Dermis microvascular lymphatic vessel endothelial cell (primary cell): ENCODE data around the gene SAMD14. TPM values are rescaled to one million over a fixed set of nuclear protein-coding genes. Genes with fewer than 3 reads are reported as not detected.
A peak's percentile ranks its signal among the peaks of the same experiment; 100 is the strongest.

Experiments
- DNase-seq, 2 donors: peaks; one replicate each; pipeline versions ENCODE4 v3.0.0 to v3.0.0-alpha.2; 2010; ENCODE audit warnings: low read depth in 2 of 2
- total RNA-seq: library from RNA; depleted of rRNA; stranded (reverse); fragments of >200 nt; gene quantifications from 2 replicates; pipeline ENCODE4 v1.2.1, GENCODE V29; 2014

SAMD14 gene
- total RNA-seq, 1 donor from 2014 or later, result 2.8 TPM

DNA sequence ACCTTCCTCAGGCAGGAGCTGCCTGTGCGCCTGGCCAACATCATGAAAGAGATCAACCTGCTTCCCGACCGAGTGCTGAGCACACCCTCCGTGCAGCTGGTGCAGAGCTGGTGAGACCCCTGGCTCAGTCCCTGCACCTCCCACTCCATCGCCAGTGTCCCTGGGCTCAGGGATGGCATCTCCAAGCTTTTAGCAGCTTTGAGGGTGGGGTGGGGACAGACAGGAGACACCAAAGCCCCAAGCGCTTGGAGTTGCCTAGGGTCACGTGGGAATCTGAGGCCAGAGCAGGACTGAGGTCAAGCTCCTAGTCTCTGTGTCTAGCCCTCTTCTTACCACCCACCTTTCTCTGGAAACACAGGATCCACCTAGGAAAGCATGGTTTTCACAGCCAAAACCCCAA lies 32.5 kb downstream of the SAMD14 start:
- DNase-seq, result no peak

DNA sequence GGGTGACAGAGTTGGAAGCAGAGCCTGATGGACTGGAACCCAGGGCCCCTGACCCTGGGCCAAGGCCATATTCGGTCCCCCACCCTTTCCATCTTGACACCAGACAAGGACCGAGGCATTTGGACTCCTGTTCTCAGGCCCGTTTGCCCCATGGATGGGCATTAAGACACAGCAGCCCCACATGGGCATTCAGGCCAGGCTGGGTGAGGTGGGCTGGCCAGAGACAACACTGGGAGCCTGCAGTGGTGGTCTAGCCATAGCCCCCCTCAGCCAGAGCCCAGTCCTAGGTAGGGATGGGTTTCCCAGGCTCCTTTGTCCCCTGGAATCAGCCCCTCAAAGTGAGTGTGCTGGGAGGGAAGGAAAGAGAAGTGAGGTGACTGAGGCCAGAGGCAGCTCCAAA lies 33.2 kb downstream of the SAMD14 start:
- DNase-seq, result no peak

DNA sequence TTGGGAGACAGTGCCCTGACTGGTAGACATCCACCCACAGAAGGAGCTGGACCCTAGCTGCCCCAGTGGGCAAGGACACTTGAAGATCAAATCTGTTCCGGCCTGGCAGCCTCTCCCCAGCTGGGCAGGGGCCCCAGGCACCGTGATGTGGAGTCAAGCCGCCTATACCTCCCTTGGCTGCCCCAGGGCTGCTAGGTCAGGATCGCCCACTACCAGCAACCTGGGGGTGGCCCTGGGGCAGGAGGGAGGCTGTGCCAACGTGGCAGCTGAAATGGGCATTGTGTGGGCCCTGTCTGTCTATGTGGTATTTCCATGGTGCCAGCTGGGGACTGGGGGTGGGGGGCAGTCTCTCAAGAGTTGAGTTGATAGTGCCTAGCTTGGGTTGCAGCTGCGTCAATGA lies 33.9 kb downstream of the SAMD14 start:
- no peak for DNase-seq

DNA sequence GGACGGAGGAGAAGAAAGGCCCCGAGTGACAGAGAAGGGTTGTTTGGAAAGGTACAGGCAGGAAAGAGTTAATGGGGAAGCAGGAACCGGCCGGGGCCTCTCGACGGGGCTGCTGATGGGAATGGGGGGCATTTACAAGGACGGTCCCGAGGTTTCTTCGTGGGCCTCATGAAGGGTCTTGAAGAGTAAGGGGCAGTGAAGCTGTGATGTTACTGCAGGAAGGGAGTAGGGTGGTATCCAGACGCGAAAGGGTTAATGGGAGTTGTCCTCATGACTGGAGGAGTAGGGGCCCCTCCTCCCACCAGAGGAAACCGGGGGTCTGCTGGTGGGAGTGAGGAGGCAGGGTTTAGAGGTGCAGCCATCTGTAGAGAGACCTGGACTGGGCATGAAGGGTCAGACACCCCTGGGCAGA lies 34.3 kb downstream of the SAMD14 start:
- DNase-seq, result peak in 1 of 2 donors; percentile 13

DNA sequence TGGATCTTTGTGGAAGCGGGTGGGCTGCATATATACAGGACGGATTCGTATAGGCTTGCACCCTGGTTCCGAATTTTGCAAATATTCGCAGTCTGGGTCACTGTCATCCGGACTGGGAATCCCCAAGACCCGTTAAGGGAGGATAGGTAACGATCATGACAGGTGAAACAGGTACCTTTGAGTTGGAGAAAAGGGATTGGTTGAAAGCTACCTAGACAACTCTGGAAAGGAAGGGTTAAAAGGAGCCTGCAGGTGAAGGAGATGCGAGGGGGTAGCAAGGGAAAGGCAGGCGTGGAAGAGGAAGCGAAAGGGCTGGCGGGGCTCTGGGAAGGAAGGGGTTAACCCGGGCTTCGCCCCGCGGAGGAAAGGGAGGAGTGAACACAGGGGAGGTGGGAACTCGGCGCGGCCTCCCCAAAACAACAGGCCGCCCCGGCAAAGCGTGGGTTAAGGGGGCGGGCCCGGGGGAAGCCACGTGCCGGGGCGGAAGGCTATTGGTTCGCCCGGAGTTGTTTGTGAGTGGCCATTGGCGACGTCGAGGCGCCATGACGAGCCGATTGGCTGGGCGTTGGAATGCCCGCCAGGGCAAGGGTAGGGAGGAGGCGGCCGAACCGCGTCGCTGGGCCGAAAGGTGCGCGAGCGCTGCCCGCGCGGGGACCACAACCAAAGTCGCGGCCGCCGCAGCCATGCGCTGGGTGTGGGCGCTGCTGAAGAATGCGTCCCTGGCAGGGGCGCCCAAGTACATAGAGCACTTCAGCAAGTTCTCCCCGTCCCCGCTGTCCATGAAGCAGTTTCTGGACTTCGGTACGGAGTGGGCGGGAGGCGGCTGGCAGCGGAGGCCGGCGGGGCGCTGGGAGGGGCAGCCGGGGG lies 35.0 kb downstream of the SAMD14 start, which contains the start of gene PDK2:
Gene PDK2, plus strand, starts transcription at position 599 of the 867 bp plus-strand sequence. Its CDS starts 85 bp downstream, at position 684.
- DNase-seq, result peak; percentile 88 to 97

DNA sequence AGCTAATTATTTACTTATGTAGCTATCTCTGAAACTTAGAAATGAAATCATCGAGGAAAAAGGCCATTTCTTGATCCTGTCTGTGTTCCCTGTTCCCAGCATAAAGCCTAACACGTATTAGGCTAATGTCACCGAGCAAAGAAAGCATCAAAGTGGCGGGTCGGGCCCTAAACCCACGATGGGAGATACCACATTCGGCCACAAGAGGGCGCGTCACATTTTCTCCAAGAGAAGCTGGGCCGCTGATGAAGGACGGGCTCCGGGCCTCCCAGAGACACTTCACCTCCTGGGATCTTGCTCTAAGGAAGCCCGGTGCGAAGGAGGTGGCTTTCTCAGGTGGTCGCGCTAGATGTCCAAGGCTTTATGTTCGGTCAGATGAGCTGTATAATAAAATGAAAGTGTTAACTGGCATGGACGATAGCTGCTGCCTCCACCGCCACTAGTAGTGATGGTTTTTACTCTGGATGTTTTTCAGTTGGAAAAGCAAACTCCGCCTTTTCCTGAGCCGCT lies 35.7 kb downstream of the SAMD14 start:
- peak; percentile 64 to 86 for DNase-seq

DNA sequence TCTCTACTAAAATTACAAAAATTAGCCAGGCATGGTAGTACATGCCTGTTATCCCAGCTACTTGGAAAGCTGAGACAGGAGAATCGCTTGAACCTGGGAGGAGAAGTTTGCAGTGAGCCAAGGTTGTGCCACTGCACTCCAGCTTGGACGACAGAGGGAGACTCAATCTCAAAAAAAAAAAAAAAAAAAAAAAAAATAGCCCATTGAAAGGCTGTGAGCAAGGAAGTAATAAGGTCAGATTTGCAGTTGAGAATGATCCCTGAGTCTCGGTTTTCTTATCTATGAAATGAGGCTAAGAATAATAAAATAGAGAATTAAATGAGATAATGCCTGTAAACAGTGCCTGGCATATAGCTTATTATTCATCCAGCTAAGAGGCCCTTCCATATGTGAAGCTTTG lies 36.2 kb downstream of the SAMD14 start:
- no peak for DNase-seq

DNA sequence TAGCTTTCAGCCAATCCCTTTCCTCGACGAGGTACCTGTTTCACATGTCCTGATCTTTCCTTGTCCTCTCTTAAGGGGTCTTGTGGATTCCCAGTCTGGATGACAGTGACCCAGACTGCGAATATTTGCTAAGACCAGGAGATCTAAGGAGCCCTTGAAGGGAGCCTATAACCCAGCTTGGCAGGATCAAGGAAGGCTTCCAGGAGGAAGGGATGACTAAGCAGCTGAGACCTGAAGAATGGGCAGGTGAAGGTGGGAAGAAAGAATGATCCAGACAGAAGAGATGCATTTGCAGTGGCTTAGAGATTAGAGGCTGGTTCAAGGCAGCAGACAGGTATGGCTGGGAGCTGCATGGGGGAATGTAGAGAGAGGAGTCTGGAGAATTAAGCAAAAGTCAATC lies 36.7 kb downstream of the SAMD14 start:
- no peak for DNase-seq

DNA sequence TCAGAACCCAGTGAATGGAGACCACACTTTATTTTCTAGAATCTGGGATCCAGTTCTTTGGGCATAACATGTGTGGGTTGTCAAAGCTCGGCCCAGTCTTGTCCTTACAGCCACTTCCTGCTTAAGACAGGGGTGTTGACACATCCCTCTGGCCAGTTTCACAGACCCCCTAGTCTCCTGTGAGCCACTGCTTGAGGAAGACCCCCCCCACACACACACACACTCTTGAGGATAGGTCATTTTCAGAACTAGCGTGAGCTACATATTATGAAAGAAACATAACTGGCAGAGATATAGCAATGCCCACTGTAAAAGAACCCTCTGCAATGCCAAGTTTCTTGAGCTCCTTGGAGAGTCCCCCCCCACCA lies 38.1 kb downstream of the SAMD14 start:
- no peak for DNase-seq

DNA sequence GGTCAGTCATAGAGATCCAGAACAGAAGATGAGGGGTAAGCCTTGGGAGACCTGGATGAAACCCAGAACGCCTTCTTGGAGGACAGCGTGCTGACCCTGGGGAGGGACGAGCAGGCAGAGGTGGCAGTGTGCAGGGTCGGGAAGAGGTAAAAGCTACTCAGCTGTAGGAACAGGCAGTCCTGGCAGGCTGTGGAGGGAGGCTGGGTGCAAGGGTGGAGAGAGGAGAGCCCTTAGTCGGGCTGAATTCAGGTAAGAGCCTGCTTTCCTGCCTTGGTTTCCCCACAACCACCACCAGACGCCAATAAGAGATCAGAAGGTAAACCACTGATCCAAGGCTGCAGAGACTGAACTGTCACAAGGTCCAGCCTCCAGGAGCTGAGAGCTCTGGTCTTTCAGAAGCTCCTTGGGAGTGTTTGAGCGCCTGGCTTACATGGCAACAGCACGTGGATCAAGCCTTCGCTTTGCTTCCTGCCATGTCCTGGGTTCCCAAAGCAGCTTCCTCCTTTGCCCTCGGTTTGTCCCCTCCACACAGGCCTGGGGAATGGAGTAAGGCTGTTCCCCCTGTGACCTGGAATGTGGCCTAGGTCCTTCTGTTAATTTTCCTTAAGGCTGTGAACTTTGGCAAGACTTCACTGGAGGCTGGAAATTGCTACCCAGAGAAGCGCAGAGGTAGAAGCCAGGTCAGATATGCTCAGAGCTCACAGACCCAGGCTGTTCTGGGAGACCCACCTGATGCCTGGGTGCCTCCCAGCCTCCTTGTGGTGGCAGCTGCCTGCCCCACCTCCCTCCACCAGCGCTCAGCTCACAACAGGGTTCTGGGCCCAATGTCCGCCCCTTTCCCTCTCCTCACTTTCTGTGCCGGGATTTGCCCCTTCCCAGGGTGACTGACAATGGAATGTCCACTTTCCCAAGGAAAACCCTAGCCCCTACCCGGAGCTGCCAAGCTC lies 38.7 kb downstream of the SAMD14 start:
- no peak for DNase-seq

DNA sequence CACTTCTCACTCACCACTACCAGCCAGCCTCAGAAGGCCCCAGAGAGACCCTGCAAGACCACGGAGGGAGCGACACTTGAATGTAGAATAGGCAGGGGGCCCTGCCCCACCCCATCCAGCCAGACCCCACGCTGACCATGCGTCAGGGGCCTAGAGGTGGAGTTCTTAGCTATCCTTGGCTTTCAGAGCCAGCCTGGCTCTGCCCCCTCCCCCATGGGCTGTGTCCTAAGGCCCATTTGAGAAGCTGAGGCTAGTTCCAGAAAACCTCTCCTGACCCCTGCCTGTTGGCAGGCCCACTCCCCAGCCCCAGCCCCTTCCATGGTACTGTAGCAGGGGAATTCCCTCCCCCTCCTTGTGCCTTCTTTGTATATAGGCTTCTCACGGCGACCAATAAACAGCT lies 39.9 kb downstream of the SAMD14 start:
- DNase-seq, result no peak

DNA sequence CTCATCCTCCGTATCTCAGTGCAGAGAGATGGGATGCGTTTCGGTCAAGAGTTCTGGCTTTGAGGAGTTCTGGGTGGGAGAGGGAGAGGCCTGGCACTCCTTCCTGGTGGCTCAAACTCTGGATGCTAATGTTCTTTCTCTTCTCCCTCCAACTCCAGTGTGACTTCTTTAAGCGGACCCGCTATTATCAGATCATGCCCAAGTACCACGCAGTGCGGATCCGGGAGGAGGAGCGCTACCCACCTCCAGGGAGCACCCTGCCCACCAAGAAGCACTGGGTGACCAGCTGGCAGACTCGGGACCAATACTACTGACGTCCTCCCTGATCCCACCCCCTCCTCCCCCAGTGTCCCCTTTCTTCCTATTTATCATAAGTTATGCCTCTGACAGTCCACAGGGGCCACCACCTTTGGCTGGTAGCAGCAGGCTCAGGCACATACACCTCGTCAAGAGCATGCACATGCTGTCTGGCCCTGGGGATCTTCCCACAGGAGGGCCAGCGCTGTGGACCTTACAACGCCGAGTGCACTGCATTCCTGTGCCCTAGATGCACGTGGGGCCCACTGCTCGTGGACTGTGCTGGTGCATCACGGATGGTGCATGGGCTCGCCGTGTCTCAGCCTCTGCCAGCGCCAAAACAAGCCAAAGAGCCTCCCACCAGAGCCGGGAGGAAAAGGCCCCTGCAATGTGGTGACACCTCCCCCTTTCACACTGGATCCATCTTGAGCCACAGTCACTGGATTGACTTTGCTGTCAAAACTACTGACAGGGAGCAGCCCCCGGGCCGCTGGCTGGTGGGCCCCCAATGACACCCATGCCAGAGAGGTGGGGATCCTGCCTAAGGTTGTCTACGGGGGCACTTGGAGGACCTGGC lies 40.8 kb downstream of the SAMD14 start:
- no peak for DNase-seq

DNA sequence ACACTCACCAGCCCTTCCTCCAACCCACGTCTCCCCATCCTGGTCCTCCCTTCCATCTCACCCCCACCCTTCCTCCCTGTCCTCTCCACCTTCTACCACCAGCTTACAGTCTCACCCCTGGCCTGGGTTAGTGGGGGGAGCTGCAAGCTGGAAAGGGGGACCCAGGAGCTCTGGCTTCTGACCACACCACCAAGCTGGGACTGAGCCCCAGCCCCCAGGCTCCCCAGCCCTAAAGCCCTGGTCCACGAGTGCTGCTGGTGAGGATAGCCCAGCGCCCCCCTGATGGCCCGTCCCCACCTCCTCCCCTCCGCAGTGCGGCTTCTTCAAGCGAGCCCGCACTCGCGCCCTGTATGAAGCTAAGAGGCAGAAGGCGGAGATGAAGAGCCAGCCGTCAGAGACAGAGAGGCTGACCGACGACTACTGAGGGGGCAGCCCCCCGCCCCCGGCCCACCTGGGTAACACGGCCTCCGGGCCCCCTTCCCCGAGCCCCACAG lies 42.0 kb downstream of the SAMD14 start:
- DNase-seq, result no peak

DNA sequence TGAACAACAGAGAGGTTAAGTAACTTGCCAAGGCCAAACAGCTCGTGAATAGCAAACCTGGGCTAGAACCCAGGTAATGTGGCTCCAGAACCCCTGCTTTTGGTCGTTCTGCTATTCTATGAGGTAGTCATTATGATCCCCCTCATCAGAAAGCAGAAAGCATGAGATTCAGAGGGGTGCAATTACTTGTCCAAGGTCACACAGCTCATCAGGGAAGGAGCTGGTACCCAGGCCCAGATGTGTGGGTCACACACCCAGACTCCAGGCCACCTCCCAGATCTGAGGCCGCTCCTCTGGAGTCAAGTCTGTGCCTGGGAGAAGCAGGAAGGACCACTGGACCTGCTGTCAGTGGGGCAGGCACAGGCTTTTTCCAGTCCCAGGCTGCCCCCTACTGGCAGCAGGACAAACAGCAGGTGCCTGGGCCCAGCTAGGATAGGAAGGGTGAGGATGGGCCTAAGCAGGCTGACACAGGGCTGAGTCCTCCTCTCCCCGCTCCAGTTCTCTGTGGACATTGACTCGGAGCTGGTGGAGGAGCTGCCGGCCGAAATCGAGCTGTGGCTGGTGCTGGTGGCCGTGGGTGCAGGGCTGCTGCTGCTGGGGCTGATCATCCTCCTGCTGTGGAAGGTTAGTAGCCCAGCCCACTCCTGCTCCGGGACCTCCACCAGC lies 42.6 kb downstream of the SAMD14 start:
- DNase-seq, result peak; percentile 38 to 66

DNA sequence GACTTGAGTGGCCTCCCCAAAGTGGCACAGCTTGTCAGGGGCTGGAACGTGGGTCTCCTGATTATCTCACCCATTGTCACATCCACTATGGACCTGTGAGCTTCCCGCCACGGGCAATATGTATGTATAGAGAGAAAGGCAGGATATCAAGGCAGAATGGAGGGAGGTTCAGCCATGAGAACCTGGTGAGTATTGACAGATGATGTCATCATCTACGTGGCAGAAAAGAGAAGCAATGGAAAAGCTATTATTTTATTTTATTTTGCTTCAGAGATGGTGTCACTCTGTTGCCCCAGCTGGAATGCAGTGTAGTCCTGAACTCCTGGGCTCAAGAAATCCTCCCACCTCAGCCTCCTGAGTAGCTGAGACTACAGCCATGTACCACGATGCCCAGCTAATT lies 48.2 kb downstream of the SAMD14 start:
- no peak for DNase-seq

DNA sequence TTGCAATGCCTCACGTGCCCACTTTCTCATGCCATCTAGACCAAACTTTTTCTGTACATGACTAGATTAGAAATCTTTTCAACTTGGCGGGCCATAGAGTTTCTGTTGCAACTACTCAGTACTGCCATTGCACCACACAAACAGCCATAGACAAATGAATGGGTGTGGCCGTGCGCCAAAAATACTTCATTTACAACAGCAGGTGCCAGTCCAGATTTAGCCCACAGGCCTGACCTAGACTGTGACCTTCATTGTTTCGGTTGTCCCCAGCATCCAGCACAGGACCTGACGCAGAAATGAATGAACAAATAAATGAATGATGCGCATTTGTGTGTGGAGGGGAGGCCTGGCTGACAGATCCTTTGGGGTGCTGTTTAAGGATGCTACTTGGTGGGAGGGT lies 49.1 kb downstream of the SAMD14 start:
- DNase-seq, result peak; percentile 63 to 94

DNA sequence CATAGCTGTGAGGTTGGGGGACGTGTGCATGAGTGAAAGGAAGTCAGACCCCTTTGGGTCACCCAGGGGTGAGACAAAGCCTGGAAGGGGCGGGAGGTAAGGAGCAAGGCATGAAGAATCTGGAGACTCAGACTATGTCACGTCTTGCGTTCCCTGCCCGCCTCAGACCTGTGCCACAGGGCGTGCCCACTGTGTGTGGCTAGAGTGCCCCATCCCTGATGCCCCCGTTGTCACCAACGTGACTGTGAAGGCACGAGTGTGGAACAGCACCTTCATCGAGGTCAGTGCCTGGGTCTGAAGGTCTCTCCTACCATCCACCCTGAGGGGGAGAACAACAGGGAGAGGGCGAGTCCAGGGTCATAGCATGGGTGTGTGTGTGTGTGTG lies 49.9 kb downstream of the SAMD14 start:
- no peak for DNase-seq

DNA sequence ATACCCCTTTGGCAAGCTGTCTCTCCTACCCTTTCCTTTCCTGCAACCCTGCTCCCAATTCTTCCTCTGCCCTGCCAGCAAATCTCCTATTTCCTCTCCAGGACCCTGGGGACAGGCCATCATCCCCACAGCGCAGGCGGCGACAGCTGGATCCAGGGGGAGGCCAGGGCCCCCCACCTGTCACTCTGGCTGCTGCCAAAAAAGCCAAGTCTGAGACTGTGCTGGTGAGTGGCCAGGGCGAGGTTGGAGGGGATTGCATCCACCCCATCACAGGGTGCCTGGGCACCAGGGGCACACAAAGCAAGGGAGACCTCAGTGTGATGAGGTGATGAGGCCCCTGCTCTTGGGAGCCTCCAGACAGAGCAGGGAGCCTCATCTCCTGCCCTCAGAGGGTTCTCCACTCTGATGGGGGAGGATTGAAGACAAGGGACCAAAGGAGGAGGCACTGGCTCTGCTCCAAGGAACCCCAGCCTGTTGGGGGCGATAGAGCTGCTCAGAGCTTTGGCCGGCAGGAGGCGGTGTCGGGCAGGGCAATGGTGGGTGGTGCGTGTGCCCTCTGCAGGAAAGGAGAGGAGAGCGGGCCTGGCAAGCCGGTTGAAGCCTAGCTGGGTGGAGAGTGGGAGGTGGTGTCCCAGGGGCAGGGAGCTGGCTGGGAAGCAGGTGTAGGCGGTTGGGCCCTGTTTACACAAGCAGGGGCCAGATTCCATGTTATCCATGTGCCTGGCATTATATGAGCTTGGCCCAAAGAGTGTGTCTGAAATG lies 50.4 kb downstream of the SAMD14 start:
- peak in 1 of 2 donors; percentile 60 for DNase-seq

DNA sequence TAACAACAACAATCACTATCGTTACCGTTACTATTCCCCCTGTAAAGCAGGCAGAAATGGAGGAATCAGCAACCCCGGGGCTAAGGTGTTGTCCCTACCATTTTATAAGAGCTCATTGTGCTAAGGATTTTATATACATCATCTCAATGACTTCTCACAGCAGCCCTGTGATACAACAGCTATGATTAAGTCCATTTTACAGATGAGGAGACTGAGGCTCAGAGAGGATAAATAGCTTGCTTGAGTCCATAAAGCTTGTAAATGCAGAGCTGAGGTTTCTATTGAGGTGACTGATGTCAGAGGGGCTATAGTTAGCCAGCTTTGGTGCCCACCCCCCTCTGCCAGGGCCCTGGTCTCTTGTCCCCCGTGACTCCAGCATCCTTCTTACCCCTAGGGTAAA lies 51.5 kb downstream of the SAMD14 start:
- DNase-seq, result no peak
